GM19240 (cell line): ENCODE results near the gene VASH1.
A peak's percentile ranks its signal among the peaks of the same experiment; 100 is the strongest.
"Not testable (repeated sequence)": the region's sequence is repeated elsewhere in the genome, so short reads cannot be mapped to it uniquely, and the experiment has no call there.

ENCODE experiments used
- DNase-seq: peaks from one replicate; pipeline ENCODE4 v3.0.0; 2011; ENCODE audit warnings: low spot score; ENCODE audit not compliant: insufficient read length

Gene VASH1

DNA sequence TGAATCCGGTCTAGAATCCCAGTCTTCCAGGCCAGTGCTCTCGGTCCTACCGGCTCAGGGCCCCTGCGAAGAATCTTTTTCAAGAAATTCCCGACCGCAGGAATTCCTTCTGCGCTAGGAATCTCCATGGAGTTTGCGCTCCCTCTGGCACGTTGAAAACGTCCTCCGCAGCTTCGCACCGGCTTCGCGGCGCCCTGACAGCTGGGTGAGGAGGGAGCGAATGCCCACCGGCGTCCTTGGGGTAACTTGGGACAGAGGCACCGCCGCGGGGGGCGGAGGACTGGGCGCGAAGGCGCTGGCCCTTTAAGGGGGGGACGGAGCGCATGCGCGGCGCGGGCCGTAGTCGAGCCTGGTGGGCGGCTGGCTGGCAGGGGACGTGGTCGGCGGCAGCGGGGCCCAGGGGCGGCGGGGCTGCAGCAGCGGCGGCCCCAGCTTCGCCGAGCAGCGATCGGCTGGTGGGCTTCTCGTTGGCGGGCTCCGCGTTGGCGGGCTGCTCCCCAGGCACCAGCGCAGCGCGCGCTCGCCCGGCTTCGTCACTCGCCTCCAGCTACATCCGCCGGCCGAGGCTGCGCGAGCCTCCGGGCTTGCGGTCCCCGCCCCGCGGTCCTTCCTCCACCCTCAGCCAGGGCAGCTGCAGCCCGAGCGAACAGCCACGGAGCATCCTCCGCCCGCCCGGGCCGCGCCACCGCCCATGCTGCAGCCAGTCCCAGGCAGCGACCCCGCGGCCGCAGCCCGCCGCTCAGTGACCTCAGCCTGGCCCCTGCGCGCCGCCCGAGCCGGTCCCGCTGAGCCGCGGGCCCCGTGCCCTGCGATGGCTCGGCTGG, at the start of gene VASH1:
Gene VASH1 (plus strand): TSS at position 333 of the 824 bp plus-strand sequence. CDS start 1,354 bp downstream, outside the sequence.
- DNase-seq = peak; percentile 80

DNA sequence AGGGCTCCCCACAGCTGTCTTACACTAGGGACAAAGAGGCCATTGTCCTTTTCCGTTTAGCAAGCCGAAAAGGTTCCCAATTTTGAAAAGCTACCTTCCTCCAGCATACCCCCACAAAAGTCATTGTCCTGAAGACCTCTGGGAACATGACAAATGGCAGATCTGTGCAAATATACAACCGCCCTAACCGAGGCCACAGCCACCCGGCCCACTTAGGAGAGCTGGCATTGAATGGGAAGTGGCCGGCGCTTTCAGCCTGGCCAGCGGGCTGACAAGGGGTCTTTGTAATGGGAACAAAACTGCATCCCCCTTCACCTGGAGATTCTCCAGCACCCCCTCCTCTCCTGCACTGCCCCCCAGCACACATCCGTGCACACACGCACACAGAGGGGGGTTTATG, 48.1 kb upstream of the VASH1 start:
- DNase-seq = no peak

DNA sequence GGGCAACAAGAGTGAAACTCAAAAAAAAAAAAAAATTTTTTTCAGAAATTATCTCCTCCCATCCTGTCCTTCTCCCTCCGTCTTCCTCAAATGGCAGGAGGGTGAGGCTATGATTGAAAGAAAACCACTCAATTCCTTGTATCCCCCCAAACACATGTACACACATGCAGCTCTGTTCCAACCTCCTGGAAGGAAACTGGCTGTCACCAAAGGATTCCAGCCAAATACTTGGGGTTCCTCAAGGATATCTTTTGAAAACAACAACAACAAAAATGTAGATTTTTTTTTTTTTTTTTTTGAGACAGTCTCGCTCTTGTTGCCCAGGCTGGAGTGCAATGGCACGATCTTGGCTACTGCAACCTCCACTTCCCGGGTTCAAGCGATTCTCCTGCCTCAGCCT, 46.8 kb upstream of the VASH1 start:
- DNase-seq = no peak

DNA sequence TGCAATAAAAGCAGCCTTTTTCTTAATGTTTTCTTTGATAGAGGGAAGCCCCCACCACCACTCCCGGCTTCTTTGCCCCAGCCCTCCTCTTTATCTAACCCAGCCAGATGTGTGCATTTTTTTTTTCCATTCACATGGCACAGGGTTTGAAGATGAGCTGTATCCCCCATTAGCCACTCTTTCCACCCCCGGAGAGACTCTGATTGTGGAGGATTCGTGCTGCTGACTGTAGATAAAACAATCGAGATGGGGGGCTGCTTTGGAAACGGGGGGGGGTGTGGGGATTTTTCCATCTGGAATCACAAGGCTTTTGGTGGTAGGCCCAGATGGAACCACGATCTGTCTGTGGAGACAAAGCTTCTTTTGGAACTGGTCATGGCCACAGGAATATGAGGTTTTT, 46.2 kb upstream of the VASH1 start:
- DNase-seq = no peak

DNA sequence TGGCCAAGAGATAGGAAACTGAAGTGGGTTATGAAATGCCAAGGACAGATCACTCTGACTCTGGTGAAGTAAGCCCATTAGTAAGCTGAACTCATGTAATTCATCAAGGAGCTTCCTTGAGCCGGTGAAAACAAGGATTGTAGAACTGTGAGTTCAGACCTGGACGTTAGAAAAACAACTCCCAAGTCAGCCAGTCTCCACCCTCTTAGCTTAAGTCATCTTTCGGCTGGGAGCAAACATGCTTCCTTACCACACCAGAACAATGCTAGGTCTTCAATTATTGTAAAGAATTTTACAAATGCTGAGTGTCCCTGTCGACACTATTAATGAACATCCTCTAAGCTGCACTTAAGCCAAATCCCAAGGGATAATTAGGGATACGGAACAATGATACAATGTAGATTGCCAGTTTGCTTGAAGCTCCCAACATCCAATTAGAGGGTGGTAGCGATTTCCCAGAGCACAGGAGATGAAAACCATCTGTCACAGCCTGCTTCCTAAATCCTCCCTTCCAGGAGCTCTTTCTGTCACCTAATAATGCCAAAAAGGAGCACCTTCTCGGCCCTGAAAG, 45.7 kb upstream of the VASH1 start:
- DNase-seq = no peak

DNA sequence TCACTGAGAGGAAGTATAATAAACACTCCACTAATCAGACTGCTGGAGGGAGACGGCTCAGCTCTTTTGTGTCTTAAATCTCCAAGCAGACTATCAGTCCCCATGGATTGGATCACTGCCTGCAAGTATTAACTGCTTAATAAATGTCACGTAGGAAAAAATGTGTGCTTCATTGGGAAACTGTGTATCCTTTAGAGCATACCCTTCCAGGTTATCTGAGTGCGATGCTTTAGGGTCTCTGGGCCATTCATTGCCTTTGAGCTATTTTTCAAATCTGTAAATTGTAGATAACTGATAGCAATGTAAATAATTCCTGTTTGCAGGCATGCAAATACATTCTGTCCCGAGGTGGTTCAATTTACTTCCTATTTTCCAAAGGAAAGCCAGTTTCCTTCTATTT, 45.0 kb upstream of the VASH1 start:
- no peak for DNase-seq

DNA sequence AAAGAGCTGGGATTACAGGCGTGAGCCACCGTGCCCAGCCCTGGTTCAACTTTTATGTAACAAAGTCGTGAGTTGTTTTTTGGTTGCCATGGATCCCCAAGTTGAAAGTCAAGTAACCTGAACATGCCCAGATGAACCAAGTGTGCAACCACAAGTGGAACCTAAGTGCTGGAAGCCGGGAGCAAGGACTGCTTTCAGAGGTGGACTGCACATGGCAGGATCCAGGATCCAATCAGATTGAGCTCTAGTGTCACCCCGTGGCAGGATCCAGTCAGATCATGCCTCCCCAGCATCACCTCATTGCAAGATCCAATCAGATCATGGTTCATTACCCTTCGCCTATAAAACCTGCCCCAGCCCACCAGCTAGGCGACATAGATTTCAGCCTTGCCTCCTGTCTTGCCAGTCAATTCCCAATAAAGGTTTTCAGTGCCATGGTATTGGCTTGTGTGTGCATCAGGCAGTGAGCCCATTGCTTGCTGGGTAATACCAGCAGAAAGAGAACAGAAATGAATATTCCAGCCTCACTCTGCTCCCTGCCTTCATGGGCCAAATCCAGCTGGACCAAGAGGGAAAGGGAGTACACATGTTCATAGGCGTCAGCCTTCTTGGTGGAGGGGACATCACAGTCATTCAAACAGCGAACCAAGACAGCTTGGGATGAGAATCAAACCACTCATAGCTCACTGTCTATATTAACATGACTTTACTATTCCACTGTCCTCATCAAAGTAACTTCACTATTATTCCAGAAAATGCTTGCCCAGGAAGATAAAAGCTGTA, 43.6 kb upstream of the VASH1 start:
- no peak for DNase-seq

DNA sequence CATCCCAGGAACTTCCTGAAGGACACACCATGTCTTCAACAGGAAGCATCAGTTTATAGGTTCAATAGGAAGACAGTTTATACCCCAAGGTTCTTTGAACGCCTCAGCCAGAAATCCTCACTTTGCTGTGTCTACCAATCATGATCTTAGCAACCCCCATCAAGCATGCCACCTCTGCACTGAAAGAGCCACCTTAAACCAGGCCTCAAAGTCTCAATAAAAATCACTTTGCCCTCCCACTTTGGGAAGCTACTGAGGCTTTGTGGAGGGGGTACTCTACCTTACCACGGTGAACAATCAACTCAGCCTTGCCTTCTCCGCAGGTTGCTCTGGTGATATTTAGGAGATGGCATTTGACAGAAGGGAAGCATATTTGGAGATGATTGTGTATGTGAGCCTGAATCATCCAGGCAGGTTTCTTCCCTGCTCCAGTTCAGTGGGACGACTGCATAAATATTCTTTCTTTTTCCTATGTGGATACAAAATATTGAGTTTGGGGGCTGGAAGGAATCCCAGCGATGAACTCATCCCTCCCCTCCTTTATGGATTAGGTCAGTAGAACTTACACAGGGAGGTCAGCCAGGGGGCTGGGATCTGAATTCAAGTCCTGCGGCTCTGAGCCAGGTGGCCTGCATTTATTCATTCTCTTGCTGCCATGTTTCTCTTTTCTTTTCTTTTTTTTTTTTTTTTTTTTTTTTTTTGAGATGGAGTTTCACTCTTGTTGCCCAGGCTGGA, 42.8 kb upstream of the VASH1 start:
- no peak for DNase-seq

DNA sequence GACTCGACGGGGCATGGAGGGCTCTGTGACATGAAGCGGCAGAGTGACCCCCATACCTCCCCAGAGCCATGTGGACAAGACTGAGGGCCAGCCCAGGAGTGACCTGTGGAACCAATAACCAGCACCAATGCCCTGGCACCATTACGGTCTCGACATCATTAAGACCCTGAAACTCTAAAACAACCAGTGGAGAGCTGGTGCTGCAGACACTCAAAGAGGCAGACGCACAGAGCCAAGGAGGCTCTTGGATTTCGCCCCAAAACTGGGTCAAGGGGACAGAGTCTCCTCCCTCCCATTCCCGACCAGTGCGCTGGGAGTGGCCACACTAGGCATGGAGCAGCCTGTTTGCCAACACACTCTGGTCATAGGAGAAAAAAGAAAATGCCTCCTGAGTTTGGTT, 41.6 kb upstream of the VASH1 start:
- no peak for DNase-seq

DNA sequence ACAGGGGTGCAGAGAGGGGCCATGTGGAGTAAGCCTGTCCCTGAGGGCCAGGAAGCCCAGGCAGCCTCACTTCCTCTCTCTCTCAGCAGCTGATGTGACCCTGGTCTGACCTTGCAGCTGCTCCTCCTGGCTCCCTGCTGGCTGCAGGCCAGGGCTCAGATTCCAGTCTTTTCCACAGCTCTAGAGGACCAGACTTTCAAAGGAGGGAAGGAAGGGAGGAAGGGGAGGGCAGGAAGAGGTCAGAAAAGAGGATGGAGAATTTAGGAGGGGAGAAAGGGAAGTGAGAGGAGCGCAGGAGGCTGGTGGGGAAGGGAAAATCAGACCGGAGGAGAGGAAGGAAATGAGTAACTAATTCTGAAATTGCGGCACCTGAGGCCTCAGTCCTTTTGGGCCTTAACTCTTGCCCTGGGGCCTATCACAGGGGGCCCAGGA, 40.9 kb upstream of the VASH1 start:
- peak; percentile 43 for DNase-seq

DNA sequence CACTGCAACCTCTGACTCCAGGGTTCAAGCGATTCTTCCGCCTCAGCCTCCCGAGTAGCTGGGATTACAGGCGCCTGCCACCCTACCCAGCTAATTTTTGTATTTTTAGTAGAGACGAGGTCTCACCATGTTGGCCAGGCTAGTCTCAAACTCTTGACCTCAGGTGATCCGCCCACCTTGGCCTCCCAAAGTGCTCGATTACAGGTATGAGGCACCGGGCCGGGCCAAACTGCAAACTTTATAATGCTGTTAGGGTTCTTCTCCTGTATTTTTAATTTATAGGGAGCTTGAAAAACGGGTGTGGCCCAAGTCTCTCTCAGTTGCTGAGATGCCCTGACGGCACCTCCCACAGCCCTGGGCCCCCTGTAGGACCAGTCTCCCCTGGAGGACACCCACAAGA, 39.8 kb upstream of the VASH1 start:
- DNase-seq = not testable (repeated sequence)

DNA sequence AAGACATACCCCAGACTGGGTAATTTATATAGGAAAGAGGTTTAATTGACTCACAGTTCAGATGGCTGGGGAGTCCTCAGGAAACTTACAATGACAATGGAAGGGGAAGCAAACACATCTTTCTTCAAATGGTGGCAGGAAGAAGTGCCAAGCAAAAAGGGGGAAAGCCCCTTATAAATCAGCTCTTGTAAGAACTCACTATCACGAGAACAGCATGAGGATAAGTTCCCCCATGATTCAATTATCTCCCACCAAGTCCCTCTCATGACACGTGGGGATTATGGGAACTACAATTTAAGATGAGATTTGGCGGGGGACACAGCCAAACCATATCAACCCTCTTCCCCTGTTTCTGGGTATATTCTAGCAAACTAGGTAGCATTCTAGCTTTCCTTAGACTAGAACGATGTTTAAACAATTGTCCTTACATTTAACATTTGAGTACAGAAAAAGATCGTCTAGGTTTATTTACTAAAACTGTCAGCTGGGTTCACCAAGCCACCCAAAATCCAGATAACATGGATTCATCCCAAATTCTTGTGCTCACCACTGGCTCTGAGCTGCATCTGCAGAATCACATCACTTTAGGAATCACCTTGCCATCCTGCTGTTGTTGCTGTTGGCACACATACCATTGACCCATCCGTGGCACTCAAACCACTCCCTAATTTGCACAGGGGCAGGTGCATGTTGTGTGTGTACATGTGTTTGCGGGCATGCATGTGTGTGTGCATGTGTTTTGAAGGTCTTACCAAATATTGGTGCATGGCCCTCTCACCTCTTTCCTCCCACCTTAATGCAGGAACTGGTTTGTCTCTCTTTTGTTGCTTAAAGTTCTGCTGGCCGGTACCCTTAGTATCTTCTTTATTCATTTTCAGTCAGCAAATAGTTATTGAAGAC, 36.4 kb upstream of the VASH1 start:
- DNase-seq = no peak

DNA sequence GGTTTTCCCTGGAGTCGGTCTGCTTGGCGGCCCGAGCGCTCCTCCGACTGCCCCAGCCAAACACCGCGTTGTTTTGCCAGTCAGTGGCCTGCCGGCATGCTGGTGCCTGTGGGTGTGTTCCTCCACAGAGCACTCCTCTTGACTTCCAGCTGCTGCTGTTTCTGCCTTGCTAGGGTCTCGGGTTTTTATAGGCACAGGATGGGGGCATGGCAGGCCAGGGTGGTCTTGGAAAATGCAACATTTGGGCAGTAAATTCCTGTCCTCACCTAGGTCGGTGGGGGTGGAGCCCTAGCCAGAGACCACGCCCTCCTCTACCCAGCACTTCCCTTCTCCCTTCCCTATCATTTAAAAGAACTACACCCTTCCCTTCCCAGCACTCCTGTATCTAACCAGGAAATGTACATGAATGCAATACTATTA, 34.7 kb upstream of the VASH1 start:
- DNase-seq = no peak

DNA sequence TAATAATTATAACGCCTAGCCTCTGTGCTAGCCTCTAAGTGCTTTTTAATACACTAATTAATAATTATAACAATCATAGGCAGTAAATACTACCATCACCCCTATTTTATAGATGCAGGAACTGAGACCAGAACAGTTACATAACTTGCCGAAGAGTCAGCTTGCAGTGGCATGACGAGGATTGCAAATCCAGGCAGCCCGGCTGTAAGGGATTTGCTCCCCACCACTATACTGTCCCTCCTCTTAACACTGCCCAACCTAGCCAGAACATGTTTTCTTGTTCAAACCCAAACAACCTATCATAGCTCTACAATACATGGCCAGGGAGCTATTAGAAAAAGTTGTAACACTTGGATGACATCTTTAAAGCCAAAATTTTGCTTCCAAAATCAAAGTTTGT, 33.9 kb upstream of the VASH1 start:
- no peak for DNase-seq

DNA sequence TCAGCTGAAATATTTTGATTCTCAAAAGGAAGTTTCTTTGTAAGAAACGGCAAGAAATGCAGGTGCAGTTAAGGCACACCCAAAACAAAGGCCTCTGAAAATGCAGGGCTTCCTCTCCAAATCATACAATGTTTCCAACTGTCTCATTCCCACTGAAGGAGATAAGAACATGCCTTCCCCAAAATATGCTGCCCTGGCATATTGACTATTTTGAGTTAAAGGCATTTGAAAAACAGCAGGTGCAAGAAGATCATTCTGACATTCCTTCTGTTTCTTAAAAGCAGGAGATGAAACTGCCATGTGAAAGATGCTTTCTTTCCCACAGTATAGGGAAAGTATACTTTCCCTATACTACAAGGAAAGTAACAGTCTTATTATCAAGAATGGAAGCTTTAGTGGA, 33.4 kb upstream of the VASH1 start:
- DNase-seq = no peak

DNA sequence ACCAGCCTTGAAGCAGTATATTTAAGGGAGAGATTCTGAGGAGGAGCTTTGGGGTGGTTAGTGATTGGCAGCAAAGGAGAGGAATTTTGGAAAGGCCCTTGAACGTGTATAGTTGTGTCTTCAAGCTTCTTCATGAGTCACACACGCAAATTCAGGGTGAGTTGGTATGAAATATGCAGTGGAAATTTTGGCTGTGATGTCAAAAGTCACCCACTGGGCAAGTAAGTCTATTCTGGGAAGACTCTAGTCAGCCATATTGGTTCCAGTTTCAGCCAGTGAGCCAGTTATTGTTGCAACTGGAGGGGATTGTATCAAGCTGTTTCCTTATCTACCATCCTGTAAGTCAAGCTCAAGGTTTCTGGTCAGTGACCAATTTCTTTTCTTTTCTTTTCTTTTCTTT, 32.0 kb upstream of the VASH1 start:
- no peak for DNase-seq

DNA sequence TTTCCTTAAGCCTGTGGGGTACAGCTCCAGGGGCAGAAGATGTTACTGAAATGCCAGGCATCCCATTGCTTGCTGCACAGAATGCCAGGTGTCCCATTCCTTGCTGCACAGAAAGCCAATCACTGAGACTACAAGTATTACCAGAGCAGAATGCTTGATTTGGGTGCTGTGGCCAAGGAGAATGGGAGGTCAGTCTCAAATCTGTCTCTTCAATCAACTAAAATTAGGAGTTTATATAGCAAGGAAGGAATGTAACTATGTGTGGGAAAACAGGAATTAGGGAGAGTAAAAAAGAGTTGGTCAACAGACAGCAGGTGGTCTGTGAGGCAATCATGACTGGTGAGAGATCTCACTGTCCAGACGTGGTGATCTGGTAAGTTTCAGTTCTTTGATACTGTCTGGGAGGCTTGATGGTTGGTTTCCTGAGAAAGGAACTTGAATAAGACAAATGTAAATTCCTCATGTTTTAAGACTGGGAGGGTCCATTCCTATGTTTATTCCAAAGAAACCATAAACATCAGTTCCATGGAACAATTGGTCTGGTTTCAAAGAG, 31.2 kb upstream of the VASH1 start:
- no peak for DNase-seq

DNA sequence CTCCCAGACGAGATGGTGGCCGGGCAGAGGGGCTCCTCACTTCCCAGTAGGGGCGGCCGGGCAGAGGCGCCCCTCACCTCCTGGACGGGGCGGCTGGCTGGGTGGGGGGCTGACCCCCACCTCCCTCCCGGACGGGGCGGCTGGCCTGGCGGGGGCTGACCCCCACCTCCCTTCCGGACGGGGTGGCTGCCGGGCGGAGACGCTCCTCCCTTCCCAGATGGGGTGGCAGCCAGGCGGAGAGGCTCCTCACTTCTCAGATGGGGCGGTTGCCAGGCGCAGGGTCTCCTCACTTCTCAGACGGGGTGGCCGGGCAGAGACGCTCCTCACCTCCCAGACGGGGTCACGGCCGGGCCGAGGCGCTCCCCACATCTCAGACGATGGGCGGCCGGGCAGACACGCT, 26.8 kb upstream of the VASH1 start:
- not testable (repeated sequence) for DNase-seq

DNA sequence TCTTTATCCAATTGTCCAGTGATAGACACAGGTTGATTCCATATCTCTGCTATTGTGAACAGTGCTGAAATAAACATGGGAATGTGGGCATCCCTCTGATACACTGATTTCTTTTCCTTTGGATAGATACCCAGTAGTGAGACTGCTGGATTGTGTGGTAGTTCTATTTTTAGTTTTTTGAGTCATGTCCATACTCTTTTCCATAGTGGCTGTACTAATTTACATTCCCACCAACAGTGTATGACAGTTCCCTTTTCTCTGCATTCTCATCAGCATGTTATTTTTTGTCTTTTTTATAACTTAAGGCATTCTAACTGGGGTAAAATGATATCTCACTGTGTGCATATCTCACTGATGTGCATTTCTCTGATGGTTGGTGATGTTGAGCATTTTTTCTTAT, 24.8 kb upstream of the VASH1 start:
- no peak for DNase-seq

DNA sequence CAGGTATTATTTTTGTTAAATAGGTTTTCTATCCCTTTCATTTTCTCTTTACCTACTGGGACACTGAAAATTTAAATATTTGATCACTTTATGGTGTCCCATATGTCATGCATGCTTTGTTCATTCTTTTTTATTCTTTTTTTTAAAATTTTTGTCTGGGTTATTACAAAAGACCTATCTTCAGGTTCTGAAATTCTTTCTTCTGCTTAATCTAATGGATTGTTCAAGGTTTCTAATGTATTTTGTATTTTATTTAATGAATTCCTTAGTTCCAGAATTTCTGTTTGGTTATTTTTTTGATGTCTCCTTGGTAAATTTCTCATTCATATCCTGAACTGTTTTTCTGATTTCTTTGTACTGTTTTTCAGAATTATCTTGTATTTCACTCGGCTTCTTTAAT, 20.2 kb upstream of the VASH1 start:
- no peak for DNase-seq
